ENCODE measurements around the gene GSG1L.
A peak's percentile ranks its signal among the peaks of the same experiment; 100 is the strongest.

The GSG1L gene

GRCh38 chr16:27759301-27759871 is 304.1 kb downstream of the GSG1L start:
- Mint-ChIP-seq H3K4me1 (no peaks in the 10 kb centered on the region), H3K9me3 (no peaks in the 10 kb centered on the region), H3K4me3 (no peak overlapping the region), H3K27me3 (no peaks in the 10 kb centered on the region), H3K27ac (no peak overlapping the region)
- no peak for DNase-seq
- no peak for ATAC-seq

- no peak for ATAC-seq
- H3K4me3 Mint-ChIP-seq, result no peak overlapping the region
- peak overlapping the region in 1 of 2 donors; percentile 23 for H3K27ac Mint-ChIP-seq
- DNase-seq, result no peak
- H3K4me1 Mint-ChIP-seq, result no peaks in the 10 kb centered on the region
- no peaks in the 10 kb centered on the region for H3K27me3 Mint-ChIP-seq
- H3K9me3 Mint-ChIP-seq, result no peaks in the 10 kb centered on the region
Measured at GRCh38 chr16:27758544-27758943, 305.0 kb downstream of the GSG1L start.

- DNase-seq (no peak), ATAC-seq (no peak)
- no peaks in the 10 kb centered on the region for H3K27me3 Mint-ChIP-seq
- H3K4me1 Mint-ChIP-seq, result no peaks in the 10 kb centered on the region
- H3K9me3 Mint-ChIP-seq, result no peaks in the 10 kb centered on the region
- H3K27ac Mint-ChIP-seq, result no peak overlapping the region
- no peak overlapping the region for H3K4me3 Mint-ChIP-seq
Measured at GRCh38 chr16:27756206-27756970, 307.1 kb downstream of the GSG1L start.

GRCh38 chr16:27754788-27755690 is 308.5 kb downstream of the GSG1L start:
- no peak for ATAC-seq
- Mint-ChIP-seq H3K9me3 (no peaks in the 10 kb centered on the region), H3K27ac (peak overlapping the region in 1 of 2 donors; percentile 81), H3K27me3 (no peaks in the 10 kb centered on the region), H3K4me1 (no peaks in the 10 kb centered on the region), H3K4me3 (no peak overlapping the region)
- no peak for DNase-seq

GRCh38 chr16:27753563-27753962 is 310.0 kb downstream of the GSG1L start:
- Mint-ChIP-seq H3K27ac (no peak overlapping the region), H3K27me3 (no peaks in the 10 kb centered on the region), H3K4me3 (no peak overlapping the region), H3K4me1 (peaks cover 6% of the 10 kb centered on the region), H3K9me3 (no peaks in the 10 kb centered on the region)
- DNase-seq, result no peak
- ATAC-seq, result no peak

- H3K4me1 Mint-ChIP-seq, result peaks cover 7% of the 10 kb centered on the region
- no peak for ATAC-seq
- no peak for DNase-seq
- H3K4me3 Mint-ChIP-seq, result no peak overlapping the region
- H3K27me3 Mint-ChIP-seq, result no peaks in the 10 kb centered on the region
- no peak overlapping the region for H3K27ac Mint-ChIP-seq
- no peaks in the 10 kb centered on the region for H3K9me3 Mint-ChIP-seq
Measured at GRCh38 chr16:27752241-27752640, 311.3 kb downstream of the GSG1L start.

GRCh38 chr16:27751676-27752075 is 311.8 kb downstream of the GSG1L start:
- Mint-ChIP-seq H3K4me3 (no peak overlapping the region), H3K27me3 (no peaks in the 10 kb centered on the region), H3K9me3 (no peaks in the 10 kb centered on the region), H3K4me1 (peaks cover 7% of the 10 kb centered on the region), H3K27ac (no peak overlapping the region)
- ATAC-seq (no peak), DNase-seq (no peak)

GRCh38 chr16:27751233-27751632 is 312.3 kb downstream of the GSG1L start:
- H3K27me3 Mint-ChIP-seq, result no peaks in the 10 kb centered on the region
- peak overlapping the region in 1 of 2 donors; percentile 43 for H3K27ac Mint-ChIP-seq
- H3K4me1 Mint-ChIP-seq, result peaks cover 7% of the 10 kb centered on the region
- no peaks in the 10 kb centered on the region for H3K9me3 Mint-ChIP-seq
- ATAC-seq (no peak), DNase-seq (no peak)
- H3K4me3 Mint-ChIP-seq, result no peak overlapping the region

GRCh38 chr16:27749946-27750345 is 313.6 kb downstream of the GSG1L start:
- H3K4me1 Mint-ChIP-seq, result peaks cover 7% of the 10 kb centered on the region
- no peak for ATAC-seq
- no peak overlapping the region for H3K27ac Mint-ChIP-seq
- DNase-seq, result no peak
- H3K9me3 Mint-ChIP-seq, result no peaks in the 10 kb centered on the region
- no peak overlapping the region for H3K4me3 Mint-ChIP-seq
- no peaks in the 10 kb centered on the region for H3K27me3 Mint-ChIP-seq

- no peaks in the 10 kb centered on the region for H3K9me3 Mint-ChIP-seq
- H3K4me3 Mint-ChIP-seq, result no peak overlapping the region
- DNase-seq (no peak), ATAC-seq (no peak)
- H3K4me1 Mint-ChIP-seq, result peaks cover 7% of the 10 kb centered on the region
- H3K27me3 Mint-ChIP-seq, result no peaks in the 10 kb centered on the region
- H3K27ac Mint-ChIP-seq, result no peak overlapping the region
Measured at GRCh38 chr16:27749547-27749875, 314.0 kb downstream of the GSG1L start.

- Mint-ChIP-seq H3K27me3 (no peaks in the 10 kb centered on the region), H3K9me3 (no peaks in the 10 kb centered on the region), H3K4me1 (peaks cover 7% of the 10 kb centered on the region), H3K4me3 (peak overlapping the region in 1 of 2 donors; percentile 19), H3K27ac (peak overlapping the region in 1 of 2 donors; percentile 29)
- ATAC-seq (peak; percentile 72), DNase-seq (peak; percentile 11 to 20)
Measured at GRCh38 chr16:27748868-27749546, 314.5 kb downstream of the GSG1L start.

GRCh38 chr16:27747946-27748345 is 315.6 kb downstream of the GSG1L start:
- H3K4me3 Mint-ChIP-seq, result no peak overlapping the region
- H3K9me3 Mint-ChIP-seq, result no peaks in the 10 kb centered on the region
- peaks cover 7% of the 10 kb centered on the region for H3K4me1 Mint-ChIP-seq
- ATAC-seq (no peak), DNase-seq (no peak)
- H3K27me3 Mint-ChIP-seq, result no peaks in the 10 kb centered on the region
- H3K27ac Mint-ChIP-seq, result no peak overlapping the region

- Mint-ChIP-seq H3K4me1 (peaks cover 7% of the 10 kb centered on the region), H3K27ac (no peak overlapping the region)
Measured at GRCh38 chr16:27746076-27746855, 317.2 kb downstream of the GSG1L start.

GRCh38 chr16:27745348-27745747 is 318.2 kb downstream of the GSG1L start:
- no peak for ATAC-seq
- Mint-ChIP-seq H3K4me3 (no peak overlapping the region), H3K4me1 (peaks cover 7% of the 10 kb centered on the region), H3K27me3 (no peaks in the 10 kb centered on the region), H3K9me3 (no peaks in the 10 kb centered on the region), H3K27ac (peak overlapping the region in 1 of 2 donors; percentile 30)
- DNase-seq, result no peak

More at GRCh38 chr16:27746076-27746855, 317.2 kb downstream of the GSG1L start:
- no peaks in the 10 kb centered on the region for H3K9me3 Mint-ChIP-seq
- H3K4me3 Mint-ChIP-seq, result no peak overlapping the region
- ATAC-seq (no peak), DNase-seq (no peak)
- H3K27me3 Mint-ChIP-seq, result no peaks in the 10 kb centered on the region

GRCh38 chr16:27743963-27744362 is 319.6 kb downstream of the GSG1L start:
- no peaks in the 10 kb centered on the region for H3K27me3 Mint-ChIP-seq
- H3K4me3 Mint-ChIP-seq, result no peak overlapping the region

More at GRCh38 chr16:27743963-27744362, 319.6 kb downstream of the GSG1L start:
- no peak overlapping the region for H3K27ac Mint-ChIP-seq
- H3K4me1 Mint-ChIP-seq, result peaks cover 5% of the 10 kb centered on the region
- no peaks in the 10 kb centered on the region for H3K9me3 Mint-ChIP-seq
- no peak for DNase-seq
- no peak for ATAC-seq
